Body of pancreas (tissue), 4 donors: Measurements from ENCODE around the gene FAM83G. TPM values are rescaled to one million over a fixed set of nuclear protein-coding genes. Genes with fewer than 3 reads are reported as not detected.
A peak's percentile ranks its signal among the peaks of the same experiment; 100 is the strongest.

Experiments
- ATAC-seq: fragments of 150-250 bp; one replicate; pipeline ENCODE4 v1.9.1; 2016
- DNase-seq, 4 donors: peaks; one replicate each; pipeline ENCODE4 v3.0.0-alpha.2; 2019
- H3K27ac ChIP-seq, 4 donors: fragments of 200-600 bp; sonication (generic); 1 replicate in 3 of 4; 2 replicates in 1 of 4; pipeline versions ENCODE4 v1.5.1 to v1.6.1; 2016 to 2019; ENCODE audit warnings: mild to moderate bottlenecking in 1 of 4, mixed read lengths in 1 of 4, moderate library complexity in 1 of 4
- H3K27me3 ChIP-seq, 2 donors: fragments of 200-600 bp; sonication (generic); one replicate each; pipeline ENCODE4 v1.6.0; 2016; ENCODE audit warnings: mild to moderate bottlenecking in 1 of 2
- H3K36me3 ChIP-seq, 2 donors: fragments of 200-600 bp; sonication (generic); replicated peaks in 1 of 2; 2 replicates each; pipeline ENCODE4 v1.5.1; 2016; ENCODE audit warnings: low read depth in 2 of 2; ENCODE audit not compliant: insufficient read depth in 1 of 2
- H3K4me1 ChIP-seq: fragments of 200-600 bp; sonication (generic); one replicate; pipeline ENCODE4 v1.6.0; 2016
- H3K4me3 ChIP-seq, 2 donors: fragments of 200-600 bp; sonication (generic); 1 replicate in 1 of 2; 2 replicates in 1 of 2; pipeline ENCODE4 v1.5.1; 2016 to 2019
- H3K9me3 ChIP-seq, 3 donors: fragments of 200-600 bp; sonication (generic); 1 replicate in 2 of 3; 2 replicates in 1 of 3; pipeline ENCODE4 v1.5.1; 2016
- CTCF ChIP-seq, 7 experiments: fragments of 450-650 bp in 4 of 7; fragments of 200-600 bp in 3 of 7; sonication (generic) in 3 of 7; IDR thresholded peaks; one replicate each; pipeline ENCODE4 v1.5.1; 2016 to 2019; ENCODE audit warnings: antibody characterized with exemption in 7 of 7
- POLR2A ChIP-seq, 3 donors: fragments of 450-650 bp; IDR thresholded peaks; one replicate each; pipeline ENCODE4 v1.6.1; 2016; ENCODE audit warnings: antibody characterized with exemption in 3 of 3, mild to moderate bottlenecking in 2 of 3
- WGBS, 2 donors: methylation state at CpG; one replicate each; pipeline ENCODE4 v1.1.5; 2017; 5-methylcytosine and 5-hydroxymethylcytosine counted together
- intact Hi-C: fragments of 100-400 bp; cut with DNase I; formaldehyde crosslinking; loops from one replicate; pipeline ENCODE4 v1.15.1; 2023
- total RNA-seq, 2 donors: library from RNA; depleted of rRNA; stranded (reverse); fragments of >200 nt; gene quantifications; one replicate each; pipeline ENCODE4 v1.1.0, GENCODE V29; 2016

The FAM83G gene
- total RNA-seq, 2 donors from 2014 or later: 11.4 to 16.5 TPM

GRCh38 chr17:18987862-18988545, 16.6 kb downstream of the FAM83G start:
- H3K27me3 ChIP-seq: no peaks in the 10 kb centered on the region
- no peak for ATAC-seq
- DNase-seq: no peak
- no peaks in the 10 kb centered on the region for H3K9me3 ChIP-seq
- H3K4me1 ChIP-seq: peaks cover 31% of the 10 kb centered on the region
- no peaks in the 10 kb centered on the region for H3K36me3 ChIP-seq
- intact Hi-C loops: no loop called here
- H3K27ac ChIP-seq: peak overlapping the region in 3 of 4 donors; percentile 23 to 70 (median 55)
- TF ChIP-seq CTCF (IDR thresholded peaks at IDR 0.05): no peak
- TF ChIP-seq POLR2A (IDR thresholded peaks at IDR 0.05): no peak
- 65 to 67% methylated on average over 12 to 14 of the region's 14 CpGs for WGBS, 2 donors
- H3K4me3 ChIP-seq: no peak overlapping the region

- WGBS, 2 donors: 84 to 87% methylated on average over 9 of the region's 9 CpGs
- no peak overlapping the region for H3K4me3 ChIP-seq
- no peak for ATAC-seq
- intact Hi-C loops: no loop called here
- peak overlapping the region in 1 of 4 donors; percentile 76 for H3K27ac ChIP-seq
- peaks cover 38% of the 10 kb centered on the region for H3K4me1 ChIP-seq
- no peaks in the 10 kb centered on the region for H3K27me3 ChIP-seq
- no peaks in the 10 kb centered on the region for H3K9me3 ChIP-seq
- TF ChIP-seq POLR2A (IDR thresholded peaks at IDR 0.05) (no peak), CTCF (IDR thresholded peaks at IDR 0.05) (no peak)
- H3K36me3 ChIP-seq: no peaks in the 10 kb centered on the region
- no peak for DNase-seq
Measured at GRCh38 chr17:18987230-18987610, 17.3 kb downstream of the FAM83G start.

GRCh38 chr17:18986541-18987229, 17.9 kb downstream of the FAM83G start:
- H3K27me3 ChIP-seq: no peaks in the 10 kb centered on the region
- no peak overlapping the region for H3K4me3 ChIP-seq
- H3K36me3 ChIP-seq: no peaks in the 10 kb centered on the region
- 84 to 91% methylated on average over 16 to 21 of the region's 21 CpGs for WGBS, 2 donors
- TF ChIP-seq POLR2A (IDR thresholded peaks at IDR 0.05): no peak
- no peak for TF ChIP-seq CTCF (IDR thresholded peaks at IDR 0.05)
- ATAC-seq (no peak), DNase-seq (no peak)
- intact Hi-C loops: no loop called here
- H3K27ac ChIP-seq: peak overlapping the region in 3 of 4 donors; percentile 69 to 76 (median 74)
- no peaks in the 10 kb centered on the region for H3K9me3 ChIP-seq
- H3K4me1 ChIP-seq: peaks cover 43% of the 10 kb centered on the region

- no peaks in the 10 kb centered on the region for H3K36me3 ChIP-seq
- intact Hi-C loops: no loop called here
- no peaks in the 10 kb centered on the region for H3K27me3 ChIP-seq
- no peaks in the 10 kb centered on the region for H3K9me3 ChIP-seq
- no peak for TF ChIP-seq CTCF (IDR thresholded peaks at IDR 0.05)
- no peak for TF ChIP-seq POLR2A (IDR thresholded peaks at IDR 0.05)
- DNase-seq (peak; percentile 49 to 67 (median 58)), ATAC-seq (peak; percentile 33)
- 55 to 74% methylated on average over 5 to 9 of the region's 9 CpGs for WGBS, 2 donors
- no peak overlapping the region for H3K4me3 ChIP-seq
- peaks cover 55% of the 10 kb centered on the region for H3K4me1 ChIP-seq
- peak overlapping the region; percentile 45 to 76 (median 72) for H3K27ac ChIP-seq
Measured at GRCh38 chr17:18985475-18985874, 19.1 kb downstream of the FAM83G start.
